HUES64 (cell line): ENCODE data around the gene ACTA1.

Experiments used
- H3K27ac ChIP-seq: 2 replicates; pipeline ENCODE4 v1.7.0; 2013; ENCODE audit warnings: low read depth, low read length, inconsistent platforms
- H3K27me3 ChIP-seq: 2 replicates; pipeline ENCODE4 v1.6.1; 2013; ENCODE audit warnings: mild to moderate bottlenecking, low read length; ENCODE audit not compliant: insufficient read depth
- H3K36me3 ChIP-seq: 2 replicates; pipeline ENCODE4 v1.6.1; 2013; ENCODE audit warnings: mild to moderate bottlenecking, low read length; ENCODE audit not compliant: insufficient read depth
- H3K4me1 ChIP-seq: 2 replicates; pipeline ENCODE4 v1.6.1; 2013; ENCODE audit warnings: mild to moderate bottlenecking, low read length, moderate library complexity; ENCODE audit not compliant: insufficient read depth
- H3K4me3 ChIP-seq: 2 replicates; pipeline ENCODE4 v1.5.1; 2013; ENCODE audit warnings: mild to moderate bottlenecking, low read length, moderate library complexity
- H3K9ac ChIP-seq: 2 replicates; pipeline ENCODE4 v1.6.1; 2013; ENCODE audit warnings: mild to moderate bottlenecking, low read depth, low read length
- H3K9me3 ChIP-seq: 2 replicates; pipeline ENCODE4 v1.6.1; 2013; ENCODE audit warnings: low read depth, low read length; ENCODE audit not compliant: insufficient read depth
- WGBS: fragments of 150-250, 120-280 bp; methylation state at CpG from one replicate; pipeline ENCODE4 v1.1.7; 2013; ENCODE audit warnings: missing lambda C conversion rate; 5-methylcytosine and 5-hydroxymethylcytosine counted together

ACTA1 gene

GRCh38 chr1:229461032-229461668, 27.3 kb upstream of the ACTA1 start:
- 96% methylated on average over 6 of the region's 7 CpGs for WGBS
- Histone ChIP-seq H3K4me3 (no peak overlapping the region), H3K36me3 (peaks cover 99% of the 10 kb centered on the region), H3K4me1 (no peaks in the 10 kb centered on the region), H3K9me3 (no peaks in the 10 kb centered on the region), H3K27me3 (no peaks in the 10 kb centered on the region), H3K27ac (no peak overlapping the region), H3K9ac (no peak overlapping the region)

GRCh38 chr1:229459815-229460214, 25.9 kb upstream of the ACTA1 start:
- H3K27ac ChIP-seq, result no peak overlapping the region
- no peak overlapping the region for H3K9ac ChIP-seq
- H3K4me3 ChIP-seq, result no peak overlapping the region
- 100% methylated on average over 1 of the region's 3 CpGs for WGBS
- H3K9me3 ChIP-seq, result no peaks in the 10 kb centered on the region
- H3K27me3 ChIP-seq, result no peaks in the 10 kb centered on the region
- peaks cover 98% of the 10 kb centered on the region for H3K36me3 ChIP-seq
- H3K4me1 ChIP-seq, result no peaks in the 10 kb centered on the region

GRCh38 chr1:229457436-229457835, 23.5 kb upstream of the ACTA1 start:
- H3K27ac ChIP-seq, result no peak overlapping the region
- H3K9me3 ChIP-seq, result no peaks in the 10 kb centered on the region
- H3K4me1 ChIP-seq, result no peaks in the 10 kb centered on the region
- no peak overlapping the region for H3K9ac ChIP-seq
- no peaks in the 10 kb centered on the region for H3K27me3 ChIP-seq
- no peak overlapping the region for H3K4me3 ChIP-seq
- H3K36me3 ChIP-seq, result peaks cover 84% of the 10 kb centered on the region
- WGBS, result 89% methylated on average over 1 of the region's 4 CpGs

GRCh38 chr1:229456016-229456415, 22.1 kb upstream of the ACTA1 start:
- peaks cover 84% of the 10 kb centered on the region for H3K36me3 ChIP-seq
- H3K9me3 ChIP-seq, result no peaks in the 10 kb centered on the region
- no peak overlapping the region for H3K9ac ChIP-seq
- no peaks in the 10 kb centered on the region for H3K27me3 ChIP-seq
- H3K27ac ChIP-seq, result no peak overlapping the region
- no peak overlapping the region for H3K4me3 ChIP-seq
- WGBS, result 91% methylated on average over 3 of the region's 3 CpGs
- no peaks in the 10 kb centered on the region for H3K4me1 ChIP-seq

- WGBS, result 92% methylated on average over 4 of the region's 4 CpGs
- Histone ChIP-seq H3K9me3 (no peaks in the 10 kb centered on the region), H3K27me3 (no peaks in the 10 kb centered on the region), H3K9ac (no peak overlapping the region), H3K27ac (no peak overlapping the region), H3K4me3 (no peak overlapping the region), H3K36me3 (peaks cover 78% of the 10 kb centered on the region), H3K4me1 (no peaks in the 10 kb centered on the region)
Measured at GRCh38 chr1:229454056-229454455, 20.2 kb upstream of the ACTA1 start.

GRCh38 chr1:229452956-229453801, 19.3 kb upstream of the ACTA1 start:
- Histone ChIP-seq H3K27me3 (no peaks in the 10 kb centered on the region), H3K9ac (no peak overlapping the region), H3K27ac (no peak overlapping the region), H3K9me3 (no peaks in the 10 kb centered on the region), H3K4me3 (no peak overlapping the region), H3K4me1 (no peaks in the 10 kb centered on the region), H3K36me3 (peaks cover 77% of the 10 kb centered on the region)
- 92% methylated on average over 4 of the region's 5 CpGs for WGBS

GRCh38 chr1:229448845-229449244, 15.0 kb upstream of the ACTA1 start:
- H3K4me3 ChIP-seq, result no peak overlapping the region
- H3K27me3 ChIP-seq, result no peaks in the 10 kb centered on the region
- H3K27ac ChIP-seq, result no peak overlapping the region
- peaks cover 76% of the 10 kb centered on the region for H3K36me3 ChIP-seq
- WGBS, result 98% methylated on average over 2 of the region's 2 CpGs
- H3K4me1 ChIP-seq, result no peaks in the 10 kb centered on the region
- H3K9me3 ChIP-seq, result no peaks in the 10 kb centered on the region
- H3K9ac ChIP-seq, result no peak overlapping the region

- H3K36me3 ChIP-seq, result peaks cover 74% of the 10 kb centered on the region
- H3K9ac ChIP-seq, result no peak overlapping the region
- H3K27me3 ChIP-seq, result no peaks in the 10 kb centered on the region
- 87% methylated on average over 7 of the region's 7 CpGs for WGBS
- H3K4me3 ChIP-seq, result no peak overlapping the region
- H3K9me3 ChIP-seq, result no peaks in the 10 kb centered on the region
- H3K27ac ChIP-seq, result no peak overlapping the region
- H3K4me1 ChIP-seq, result no peaks in the 10 kb centered on the region
Measured at GRCh38 chr1:229448354-229448753, 14.5 kb upstream of the ACTA1 start.

GRCh38 chr1:229447809-229448252, 13.9 kb upstream of the ACTA1 start:
- Histone ChIP-seq H3K9ac (no peak overlapping the region), H3K36me3 (peaks cover 79% of the 10 kb centered on the region), H3K4me1 (no peaks in the 10 kb centered on the region), H3K27me3 (no peaks in the 10 kb centered on the region), H3K27ac (no peak overlapping the region), H3K9me3 (no peaks in the 10 kb centered on the region), H3K4me3 (no peak overlapping the region)
- WGBS, result 92% methylated on average over 11 of the region's 11 CpGs

GRCh38 chr1:229445828-229446227, 11.9 kb upstream of the ACTA1 start:
- H3K4me3 ChIP-seq, result no peak overlapping the region
- no peaks in the 10 kb centered on the region for H3K27me3 ChIP-seq
- H3K4me1 ChIP-seq, result no peaks in the 10 kb centered on the region
- H3K9ac ChIP-seq, result no peak overlapping the region
- no peak overlapping the region for H3K27ac ChIP-seq
- peaks cover 76% of the 10 kb centered on the region for H3K36me3 ChIP-seq
- WGBS, result 96% methylated on average over 4 of the region's 4 CpGs
- no peaks in the 10 kb centered on the region for H3K9me3 ChIP-seq

- no peak overlapping the region for H3K4me3 ChIP-seq
- H3K9me3 ChIP-seq, result no peaks in the 10 kb centered on the region
- no peaks in the 10 kb centered on the region for H3K4me1 ChIP-seq
- H3K27me3 ChIP-seq, result peaks cover 9% of the 10 kb centered on the region; the same call in 1 of the 2 replicates
- H3K9ac ChIP-seq, result no peak overlapping the region
- WGBS, result 77% methylated on average over 4 of the region's 5 CpGs
- peaks cover 59% of the 10 kb centered on the region for H3K36me3 ChIP-seq
- H3K27ac ChIP-seq, result no peak overlapping the region
Measured at GRCh38 chr1:229440851-229441537, 7.1 kb upstream of the ACTA1 start.
